GM12892 (cell line): Measurements from ENCODE around the gene CACNA1F.
"Not testable (repeated sequence)": the region's sequence is repeated elsewhere in the genome, so short reads cannot be mapped to it uniquely, and the experiment has no call there.

Source experiments
- DNase-seq: peaks from one replicate; pipeline ENCODE4 v3.0.0; 2011; ENCODE audit not compliant: insufficient read length
- FAIRE-seq: peaks from 2 replicates; lab custom pipeline; 2011; peaks lifted over from hg19 to GRCh38; lab: Jason Lieb, UNC
- POLR2A ChIP-seq: IDR thresholded peaks from 2 replicates; pipeline ENCODE4 v1.6.1; 2011; ENCODE audit warnings: low read depth, low read length, control low read depth
- POLR2AphosphoS5 ChIP-seq: IDR thresholded peaks from 2 replicates; pipeline ENCODE4 v1.6.1; 2011; ENCODE audit warnings: low read depth, low read length, control low read depth
- TAF1 ChIP-seq: IDR thresholded peaks from 2 replicates; pipeline ENCODE4 v1.6.1; 2011; ENCODE audit warnings: low read depth, mild to moderate bottlenecking, control low read depth, low read length, borderline replicate concordance

CACNA1F gene

GRCh38 chrX:49178537-49178936, 54.6 kb downstream of the CACNA1F start:
- TF ChIP-seq POLR2AphosphoS5 (no peak), TAF1 (no peak), POLR2A (no peak)
- DNase-seq (no peak), FAIRE-seq (no peak)

- FAIRE-seq (no peak), DNase-seq (no peak)
- no peak for TF ChIP-seq POLR2AphosphoS5
- TF ChIP-seq TAF1 = no peak
- no peak for TF ChIP-seq POLR2A
These were observed 55.2 kb downstream of the CACNA1F start for GRCh38 chrX:49177873-49178480.

- FAIRE-seq (no peak), DNase-seq (no peak)
- TF ChIP-seq POLR2A = no peak
- no peak for TF ChIP-seq TAF1
- TF ChIP-seq POLR2AphosphoS5 = no peak
These were observed 55.8 kb downstream of the CACNA1F start for GRCh38 chrX:49177338-49177833.

DNA sequence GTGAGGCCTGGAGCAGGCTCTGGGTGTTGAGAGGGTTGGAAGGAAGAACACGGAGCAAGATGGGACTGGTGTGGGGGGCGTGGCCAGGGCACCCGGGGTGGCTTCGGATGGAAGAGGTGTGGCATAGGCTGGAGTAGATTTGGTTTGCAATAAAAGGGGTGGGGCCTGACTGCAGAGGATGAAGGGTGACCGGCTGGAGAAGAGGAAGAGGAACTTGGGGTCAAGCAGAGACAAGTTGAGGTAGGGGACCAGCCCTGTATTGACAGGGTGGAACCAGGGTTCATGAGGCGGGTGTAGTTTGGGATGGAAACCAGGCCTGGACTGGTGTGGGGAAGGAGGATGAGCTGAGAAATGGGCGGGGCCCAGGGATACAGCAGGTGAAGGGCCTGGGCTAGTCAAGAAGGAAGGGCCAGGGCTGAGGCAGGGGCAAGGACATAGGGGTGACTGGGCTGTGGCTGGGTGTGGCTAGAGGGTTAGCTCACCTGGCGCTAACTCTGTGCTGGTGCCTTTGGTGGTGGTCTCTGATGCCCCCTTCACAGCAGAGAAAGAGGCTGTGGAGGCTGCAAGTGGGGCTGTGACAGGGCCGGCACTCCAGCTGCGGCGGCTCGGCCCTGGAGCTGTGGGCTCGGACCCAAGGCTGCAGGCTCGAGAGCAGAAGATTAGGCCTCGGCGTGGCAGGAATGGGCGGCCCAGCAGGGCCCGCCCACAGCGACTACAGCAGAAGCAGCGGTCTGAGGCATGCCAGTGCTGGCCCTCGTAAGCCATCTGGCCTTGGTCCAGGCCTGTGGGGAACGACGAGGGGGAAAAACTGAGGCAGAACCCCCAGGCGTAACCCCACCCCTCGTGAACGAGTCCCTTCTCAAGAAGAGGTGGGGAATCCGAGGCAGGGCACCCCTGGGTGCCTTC, 56.5 kb downstream of the CACNA1F start:
- FAIRE-seq (no peak), DNase-seq (no peak)
- TF ChIP-seq POLR2AphosphoS5 (no peak), POLR2A (no peak), TAF1 (no peak)

GRCh38 chrX:49175435-49176274, 57.5 kb downstream of the CACNA1F start:
- TF ChIP-seq POLR2A (no peak), TAF1 (no peak), POLR2AphosphoS5 (no peak)

DNA sequence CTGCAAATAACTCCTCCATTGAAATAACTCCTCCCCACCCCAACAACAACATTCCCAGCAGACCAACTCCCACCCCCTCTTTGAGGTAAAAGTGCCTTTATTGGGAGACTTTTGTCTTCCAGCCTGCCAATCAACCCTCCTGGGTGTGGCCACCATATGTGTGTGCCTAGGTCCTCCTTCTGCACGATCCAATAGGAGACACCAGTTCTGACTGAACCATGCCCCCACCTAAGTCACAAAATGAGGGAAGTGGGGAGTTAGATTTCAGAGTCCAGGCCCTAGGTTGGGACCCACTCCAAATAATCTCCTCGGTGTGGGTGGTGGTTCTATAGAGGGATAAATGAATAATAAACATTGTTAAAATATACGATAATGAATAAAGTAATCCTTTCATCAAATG, 58.4 kb downstream of the CACNA1F start:
- FAIRE-seq = no peak

More at GRCh38 chrX:49175435-49176274, 57.5 kb downstream of the CACNA1F start:
- FAIRE-seq (no peak), DNase-seq (no peak)

DNA sequence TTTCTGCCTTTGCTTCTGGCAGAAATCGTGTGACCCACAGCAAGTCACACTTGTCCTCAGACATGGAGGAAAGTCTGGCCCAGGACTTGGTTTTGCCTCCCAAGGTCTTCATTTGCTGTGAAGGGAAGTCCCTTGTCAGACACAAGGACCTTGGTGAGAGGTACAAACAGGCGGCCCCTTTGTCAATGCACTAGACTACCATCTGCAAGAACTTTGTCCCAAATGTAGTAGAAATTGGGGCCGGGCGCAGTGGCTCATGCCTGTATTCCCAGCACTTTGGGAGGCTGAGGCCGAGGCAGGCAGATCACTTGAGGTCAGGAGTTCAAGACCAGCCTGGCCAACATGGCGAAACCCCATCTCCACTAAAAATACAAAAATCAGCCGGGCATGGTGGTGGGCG, 59.6 kb downstream of the CACNA1F start:
- not testable (repeated sequence) for FAIRE-seq, DNase-seq

More for the DNA sequence above, 58.4 kb downstream of the CACNA1F start:
- TF ChIP-seq TAF1 = no peak
- TF ChIP-seq POLR2A = no peak
- TF ChIP-seq POLR2AphosphoS5 = no peak
- no peak for DNase-seq

- TF ChIP-seq POLR2A = no peak
- no peak for TF ChIP-seq TAF1
- no peak for TF ChIP-seq POLR2AphosphoS5
- FAIRE-seq (no peak), DNase-seq (no peak)
These were observed 60.8 kb downstream of the CACNA1F start for GRCh38 chrX:49172280-49172780.

DNA sequence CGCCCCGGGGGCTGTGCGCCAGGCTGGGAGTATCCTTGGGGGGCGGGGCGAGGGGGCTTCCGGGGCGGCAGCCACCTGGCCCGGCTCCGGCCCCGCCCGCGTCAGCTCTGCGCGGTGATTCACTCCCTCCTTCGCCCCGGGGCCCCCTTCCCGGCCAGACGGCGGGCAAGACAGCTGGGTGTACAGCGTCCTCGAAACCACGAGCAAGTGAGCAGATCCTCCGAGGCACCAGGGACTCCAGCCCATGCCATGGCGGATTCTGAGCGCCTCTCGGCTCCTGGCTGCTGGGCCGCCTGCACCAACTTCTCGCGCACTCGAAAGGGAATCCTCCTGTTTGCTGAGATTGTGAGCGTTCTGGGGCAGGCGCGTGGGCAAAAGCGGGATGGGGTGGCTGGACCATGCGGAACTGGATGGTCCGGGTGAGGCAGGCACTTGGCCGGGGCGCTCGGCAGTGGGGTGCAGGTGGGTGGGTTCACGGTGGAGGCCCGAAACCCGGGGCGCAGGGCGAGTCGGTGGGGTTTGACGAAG, 61.3 kb downstream of the CACNA1F start, which contains the start of gene PLP2:
Gene PLP2 (plus strand): TSS at position 147 of the 528 bp plus-strand sequence. CDS start 103 bp downstream, at position 250.
- DNase-seq (no peak), FAIRE-seq (peak; percentile 40)
- TF ChIP-seq POLR2AphosphoS5 = no peak
- no peak for TF ChIP-seq TAF1
- TF ChIP-seq POLR2A = peak; percentile 52; the same call in 1 of the 2 replicates

GRCh38 chrX:49167740-49168108, 65.4 kb downstream of the CACNA1F start:
- FAIRE-seq (peak; percentile 53), DNase-seq (no peak)
- no peak for TF ChIP-seq POLR2A
- no peak for TF ChIP-seq POLR2AphosphoS5
- TF ChIP-seq TAF1 = no peak
